ENCODE measurements around the gene ARHGAP31. TPM values are rescaled to one million over a fixed set of nuclear protein-coding genes. Genes with fewer than 3 reads are reported as not detected.

The ARHGAP31 gene
- total and polyA plus RNA-seq, 4 donors = 0.99 to 4.6 (median 2.6) TPM

DNA sequence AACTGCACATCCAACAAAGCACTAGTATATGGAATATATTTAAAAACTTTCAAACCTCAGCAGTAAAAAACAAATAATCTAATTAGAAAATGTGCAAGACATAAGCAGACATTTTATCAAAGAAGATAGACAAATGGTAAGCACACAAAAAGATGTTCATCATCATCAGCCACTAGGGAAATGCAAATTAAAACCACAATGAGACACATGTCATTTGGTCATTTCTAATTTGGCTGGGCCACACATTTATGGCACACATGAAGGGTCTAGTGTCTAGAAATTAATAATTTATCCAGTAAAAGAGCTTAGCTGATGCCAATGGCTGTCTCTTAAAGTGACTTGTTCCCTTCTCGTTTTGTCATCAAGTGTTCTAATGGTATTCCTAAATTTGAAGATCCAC, 45.8 kb downstream of the ARHGAP31 start:
- WGBS = 84% methylated on average over 1 of the region's 1 CpG

DNA sequence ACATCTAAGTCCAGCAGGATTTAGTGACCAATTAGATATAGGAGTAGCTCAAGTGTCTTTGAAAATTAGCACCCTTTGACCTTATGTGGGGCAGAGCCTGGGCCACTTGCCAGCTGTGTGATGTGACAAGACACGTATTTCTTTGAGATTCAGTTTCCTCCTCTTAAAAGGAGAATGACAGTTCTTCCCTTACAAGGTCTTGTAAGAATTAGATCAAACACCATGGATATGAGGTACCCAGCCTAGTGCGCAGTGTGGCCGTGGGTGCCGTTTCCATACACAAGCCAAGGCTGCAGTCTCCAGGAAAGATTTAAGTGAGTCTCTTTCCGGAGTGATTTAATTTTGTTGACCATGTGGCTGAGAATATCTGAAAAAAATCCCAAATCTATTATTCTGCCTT, 46.3 kb downstream of the ARHGAP31 start:
- H3K27me3 ChIP-seq (ENCODE audit: control insufficient read depth in 4 of 4, insufficient read depth in 4 of 4, low read length in 3 of 4) = no peaks in the 10 kb centered on the region
- no peak for DNase-seq (ENCODE audit: low spot score)
- no peaks in the 10 kb centered on the region for H3K4me1 ChIP-seq (ENCODE audit: control insufficient read depth in 4 of 4, insufficient read depth in 4 of 4, low read length in 3 of 4)
- TF ChIP-seq YY1 (IDR thresholded peaks at IDR 0.05) (no peak), HNF4A (conservative IDR thresholded peaks at IDR 0.05) (no peak), FOXA1 (IDR thresholded peaks at IDR 0.05) (no peak)
- TF ChIP-seq, protein P1, sequence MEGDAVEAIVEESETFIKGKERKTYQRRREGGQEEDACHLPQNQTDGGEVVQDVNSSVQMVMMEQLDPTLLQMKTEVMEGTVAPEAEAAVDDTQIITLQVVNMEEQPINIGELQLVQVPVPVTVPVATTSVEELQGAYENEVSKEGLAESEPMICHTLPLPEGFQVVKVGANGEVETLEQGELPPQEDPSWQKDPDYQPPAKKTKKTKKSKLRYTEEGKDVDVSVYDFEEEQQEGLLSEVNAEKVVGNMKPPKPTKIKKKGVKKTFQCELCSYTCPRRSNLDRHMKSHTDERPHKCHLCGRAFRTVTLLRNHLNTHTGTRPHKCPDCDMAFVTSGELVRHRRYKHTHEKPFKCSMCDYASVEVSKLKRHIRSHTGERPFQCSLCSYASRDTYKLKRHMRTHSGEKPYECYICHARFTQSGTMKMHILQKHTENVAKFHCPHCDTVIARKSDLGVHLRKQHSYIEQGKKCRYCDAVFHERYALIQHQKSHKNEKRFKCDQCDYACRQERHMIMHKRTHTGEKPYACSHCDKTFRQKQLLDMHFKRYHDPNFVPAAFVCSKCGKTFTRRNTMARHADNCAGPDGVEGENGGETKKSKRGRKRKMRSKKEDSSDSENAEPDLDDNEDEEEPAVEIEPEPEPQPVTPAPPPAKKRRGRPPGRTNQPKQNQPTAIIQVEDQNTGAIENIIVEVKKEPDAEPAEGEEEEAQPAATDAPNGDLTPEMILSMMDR (IDR thresholded peaks at IDR 0.05; ENCODE audit: low read depth, low read length, missing input control) = no peak
- TF ChIP-seq, protein P2, sequence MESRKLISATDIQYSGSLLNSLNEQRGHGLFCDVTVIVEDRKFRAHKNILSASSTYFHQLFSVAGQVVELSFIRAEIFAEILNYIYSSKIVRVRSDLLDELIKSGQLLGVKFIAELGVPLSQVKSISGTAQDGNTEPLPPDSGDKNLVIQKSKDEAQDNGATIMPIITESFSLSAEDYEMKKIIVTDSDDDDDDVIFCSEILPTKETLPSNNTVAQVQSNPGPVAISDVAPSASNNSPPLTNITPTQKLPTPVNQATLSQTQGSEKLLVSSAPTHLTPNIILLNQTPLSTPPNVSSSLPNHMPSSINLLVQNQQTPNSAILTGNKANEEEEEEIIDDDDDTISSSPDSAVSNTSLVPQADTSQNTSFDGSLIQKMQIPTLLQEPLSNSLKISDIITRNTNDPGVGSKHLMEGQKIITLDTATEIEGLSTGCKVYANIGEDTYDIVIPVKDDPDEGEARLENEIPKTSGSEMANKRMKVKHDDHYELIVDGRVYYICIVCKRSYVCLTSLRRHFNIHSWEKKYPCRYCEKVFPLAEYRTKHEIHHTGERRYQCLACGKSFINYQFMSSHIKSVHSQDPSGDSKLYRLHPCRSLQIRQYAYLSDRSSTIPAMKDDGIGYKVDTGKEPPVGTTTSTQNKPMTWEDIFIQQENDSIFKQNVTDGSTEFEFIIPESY (IDR thresholded peaks at IDR 0.05) = no peak
- TF ChIP-seq, protein P3, sequence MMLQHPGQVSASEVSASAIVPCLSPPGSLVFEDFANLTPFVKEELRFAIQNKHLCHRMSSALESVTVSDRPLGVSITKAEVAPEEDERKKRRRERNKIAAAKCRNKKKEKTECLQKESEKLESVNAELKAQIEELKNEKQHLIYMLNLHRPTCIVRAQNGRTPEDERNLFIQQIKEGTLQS (IDR thresholded peaks at IDR 0.05) = no peak
- no peaks in the 10 kb centered on the region for H3K9me3 ChIP-seq (ENCODE audit: control insufficient read depth in 4 of 4, low read length in 3 of 4)
- no peaks in the 10 kb centered on the region for H3K36me3 ChIP-seq (ENCODE audit: control insufficient read depth in 4 of 4, insufficient read depth in 3 of 4, low read depth in 1 of 4, low read length in 3 of 4)
- no peak overlapping the region for H3K27ac ChIP-seq (ENCODE audit: low read depth in 1 of 2, low read length in 2 of 2)
- no peak overlapping the region for H3K9ac ChIP-seq (ENCODE audit: low read depth in 1 of 2, low read length in 2 of 2)
- 68% methylated on average over 5 of the region's 5 CpGs for WGBS
- H3K4me3 ChIP-seq (ENCODE audit: low read depth in 1 of 3, low read length in 3 of 3) = no peak overlapping the region

More for the DNA sequence above, 45.8 kb downstream of the ARHGAP31 start:
- Histone ChIP-seq H3K9me3 (ENCODE audit: control insufficient read depth in 4 of 4, low read length in 3 of 4) (no peaks in the 10 kb centered on the region), H3K27ac (ENCODE audit: low read depth in 1 of 2, low read length in 2 of 2) (no peak overlapping the region), H3K36me3 (ENCODE audit: control insufficient read depth in 4 of 4, insufficient read depth in 3 of 4, low read depth in 1 of 4, low read length in 3 of 4) (no peaks in the 10 kb centered on the region), H3K4me3 (ENCODE audit: low read depth in 1 of 3, low read length in 3 of 3) (no peak overlapping the region), H3K27me3 (ENCODE audit: control insufficient read depth in 4 of 4, insufficient read depth in 4 of 4, low read length in 3 of 4) (no peaks in the 10 kb centered on the region), H3K9ac (ENCODE audit: low read depth in 1 of 2, low read length in 2 of 2) (no peak overlapping the region), H3K4me1 (ENCODE audit: control insufficient read depth in 4 of 4, insufficient read depth in 4 of 4, low read length in 3 of 4) (no peaks in the 10 kb centered on the region)
- TF ChIP-seq, protein P4, sequence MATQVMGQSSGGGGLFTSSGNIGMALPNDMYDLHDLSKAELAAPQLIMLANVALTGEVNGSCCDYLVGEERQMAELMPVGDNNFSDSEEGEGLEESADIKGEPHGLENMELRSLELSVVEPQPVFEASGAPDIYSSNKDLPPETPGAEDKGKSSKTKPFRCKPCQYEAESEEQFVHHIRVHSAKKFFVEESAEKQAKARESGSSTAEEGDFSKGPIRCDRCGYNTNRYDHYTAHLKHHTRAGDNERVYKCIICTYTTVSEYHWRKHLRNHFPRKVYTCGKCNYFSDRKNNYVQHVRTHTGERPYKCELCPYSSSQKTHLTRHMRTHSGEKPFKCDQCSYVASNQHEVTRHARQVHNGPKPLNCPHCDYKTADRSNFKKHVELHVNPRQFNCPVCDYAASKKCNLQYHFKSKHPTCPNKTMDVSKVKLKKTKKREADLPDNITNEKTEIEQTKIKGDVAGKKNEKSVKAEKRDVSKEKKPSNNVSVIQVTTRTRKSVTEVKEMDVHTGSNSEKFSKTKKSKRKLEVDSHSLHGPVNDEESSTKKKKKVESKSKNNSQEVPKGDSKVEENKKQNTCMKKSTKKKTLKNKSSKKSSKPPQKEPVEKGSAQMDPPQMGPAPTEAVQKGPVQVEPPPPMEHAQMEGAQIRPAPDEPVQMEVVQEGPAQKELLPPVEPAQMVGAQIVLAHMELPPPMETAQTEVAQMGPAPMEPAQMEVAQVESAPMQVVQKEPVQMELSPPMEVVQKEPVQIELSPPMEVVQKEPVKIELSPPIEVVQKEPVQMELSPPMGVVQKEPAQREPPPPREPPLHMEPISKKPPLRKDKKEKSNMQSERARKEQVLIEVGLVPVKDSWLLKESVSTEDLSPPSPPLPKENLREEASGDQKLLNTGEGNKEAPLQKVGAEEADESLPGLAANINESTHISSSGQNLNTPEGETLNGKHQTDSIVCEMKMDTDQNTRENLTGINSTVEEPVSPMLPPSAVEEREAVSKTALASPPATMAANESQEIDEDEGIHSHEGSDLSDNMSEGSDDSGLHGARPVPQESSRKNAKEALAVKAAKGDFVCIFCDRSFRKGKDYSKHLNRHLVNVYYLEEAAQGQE (IDR thresholded peaks at IDR 0.05) = no peak
- TF ChIP-seq, protein P2 (IDR thresholded peaks at IDR 0.05) = no peak
- TF ChIP-seq YY1 (IDR thresholded peaks at IDR 0.05) (no peak), RAD21 (IDR thresholded peaks at IDR 0.05) (no peak), GABPA (IDR thresholded peaks at IDR 0.05 in 1 of 2, conservative IDR thresholded peaks at IDR 0.05 in 1 of 2) (no peak), RXRA (IDR thresholded peaks at IDR 0.05) (no peak), TAF1 (conservative IDR thresholded peaks at IDR 0.05) (no peak), FOXA2 (IDR thresholded peaks at IDR 0.05) (no peak), HNF4G (IDR thresholded peaks at IDR 0.05) (no peak), EGR1 (IDR thresholded peaks at IDR 0.05; ENCODE audit: low read depth in 2 of 2) (no peak), SP1 (IDR thresholded peaks at IDR 0.05) (no peak)
- TF ChIP-seq, protein P3 (IDR thresholded peaks at IDR 0.05) = no peak
- no peak for DNase-seq (ENCODE audit: low spot score)
